HepG2 (cell line): ENCODE results near the gene ITLN1. TPM values are rescaled to one million over a fixed set of nuclear protein-coding genes. Genes with fewer than 3 reads are reported as not detected.

ENCODE experiments used
- ATAC-seq: fragments of 200-7000 bp; cut with Tn5 transposase; 3 replicates; pipeline ENCODE4 v1.9.1; 2020; ENCODE audit warnings: mild to moderate bottlenecking, moderate library complexity
- BruUV-seq: library from RNA; stranded (reverse); fragments of 400-500 nt; replicated peaks from 2 replicates; lab custom pipeline; 2021; lab: Mats Ljungman, UMichigan
- CTCF ChIA-PET: fragments of 300-600 bp; formaldehyde crosslinking; extraction: SDS; loops from one replicate; lab custom pipeline; 2021; ENCODE audit warnings: low total read pairs, inconsistent platforms, low intra/inter-chr PET ratio; lab: Yijun Ruan, JAX
- POLR2A ChIA-PET: fragments of 350-600 bp; sonication (Branson Sonifier 250); formaldehyde crosslinking; loops from one replicate; lab custom pipeline; 2020; ENCODE audit warnings: antibody characterized with exemption, inconsistent platforms; lab: Yijun Ruan, JAX
- DNase-seq: peaks from one replicate; pipeline ENCODE4 v3.0.0-alpha.2; 2015; ENCODE audit warnings: low spot score
- FAIRE-seq: peaks from 3 replicates; lab custom pipeline; 2011; peaks lifted over from hg19 to GRCh38; lab: Jason Lieb, UNC
- H2AFZ ChIP-seq: one replicate; pipeline ENCODE4 v1.6.1; 2011; ENCODE audit warnings: low read length, inconsistent platforms
- H3K27ac ChIP-seq: fragments of 300-600 bp; 3 replicates; pipeline ENCODE4 v1.8.0; 2011; ENCODE audit warnings: mixed run types, mild to moderate bottlenecking, mixed read lengths, low read length, inconsistent platforms; ENCODE audit not compliant: insufficient read depth; ENCODE audit errors: extremely low read length
- H3K27me3 ChIP-seq, 2 experiments: fragments of 200-600 bp in 1 of 2; 2 replicates in 1 of 2; 3 replicates in 1 of 2; pipeline versions ENCODE4 v1.6.0 to v1.8.0; 2011; ENCODE audit warnings: low read length in 2 of 2, mild to moderate bottlenecking in 2 of 2, moderate library complexity in 2 of 2, inconsistent platforms in 1 of 2; ENCODE audit not compliant: insufficient read depth in 2 of 2, control insufficient read depth in 1 of 2
- H3K36me3 ChIP-seq, 2 experiments: fragments of 200-600 bp in 1 of 2; replicated peaks in 1 of 2; 2 replicates in 1 of 2; 3 replicates in 1 of 2; pipeline versions ENCODE4 v1.5.1 to v1.8.0; 2011; ENCODE audit warnings: low read length in 2 of 2, inconsistent platforms in 1 of 2; ENCODE audit not compliant: insufficient read depth in 2 of 2, control insufficient read depth in 1 of 2
- H3K4me1 ChIP-seq: 2 replicates; pipeline ENCODE4 v1.5.1; 2012; ENCODE audit warnings: low read length, inconsistent platforms; ENCODE audit not compliant: insufficient read depth
- H3K4me2 ChIP-seq: 2 replicates; pipeline ENCODE4 v1.6.0; 2011; ENCODE audit warnings: low read depth, low read length, inconsistent platforms
- H3K4me3 ChIP-seq, 3 experiments: fragments of 200-600 bp in 1 of 3; sonication (generic), shearing (Covaris generic) in 1 of 3; replicated peaks in 1 of 3; 2 replicates each; pipeline ENCODE4 v1.5.1; 2011 to 2016; ENCODE audit warnings: low read length in 3 of 3, inconsistent platforms in 2 of 3, low read depth in 2 of 3, mild to moderate bottlenecking in 2 of 3, control low read depth in 1 of 3, mixed read lengths in 1 of 3; ENCODE audit not compliant: insufficient read depth in 1 of 3
- H3K79me2 ChIP-seq: one replicate; pipeline ENCODE4 v1.6.1; 2011; ENCODE audit warnings: low read length, inconsistent platforms; ENCODE audit not compliant: insufficient read depth
- H3K9ac ChIP-seq: 2 replicates; pipeline ENCODE4 v1.6.0; 2011; ENCODE audit warnings: mild to moderate bottlenecking, low read depth, low read length, inconsistent platforms; ENCODE audit not compliant: insufficient read depth
- H3K9me3 ChIP-seq: 2 replicates; pipeline ENCODE4 v1.5.1; 2012; ENCODE audit warnings: mild to moderate bottlenecking, low read length
- H4K20me1 ChIP-seq: 2 replicates; pipeline ENCODE4 v1.6.0; 2011; ENCODE audit warnings: inconsistent platforms, mild to moderate bottlenecking, low read length, moderate library complexity; ENCODE audit not compliant: insufficient read depth
- CHD2 ChIP-seq: IDR thresholded peaks from 2 replicates; pipeline ENCODE4 v1.6.1; 2011; ENCODE audit warnings: low read depth, low read length, improper control_type of control experiment
- GABPB1 ChIP-seq: IDR thresholded peaks from 2 replicates; pipeline ENCODE4 v1.6.1; 2016; ENCODE audit warnings: mild to moderate bottlenecking, missing genetic modification reagents, moderate library complexity, missing compliant biosample characterization
- KAT2B ChIP-seq: fragments of 150-350 bp; IDR thresholded peaks from 2 replicates; pipeline ENCODE4 v1.6.1; 2014; ENCODE audit warnings: low read depth, low read length, borderline replicate concordance
- KDM5B ChIP-seq: sonication (generic); formaldehyde crosslinking; IDR thresholded peaks from 2 replicates; pipeline ENCODE4 v1.4.0; 2020; ENCODE audit warnings: missing genetic modification reagents, mild to moderate bottlenecking, borderline replicate concordance
- KLF9 ChIP-seq: IDR thresholded peaks from 2 replicates; pipeline ENCODE4 v1.6.1; 2016; ENCODE audit warnings: low read depth
- MIER3 ChIP-seq: IDR thresholded peaks from 2 replicates; pipeline ENCODE4 v1.6.1; 2016; ENCODE audit warnings: missing compliant biosample characterization, borderline replicate concordance
- NFKB2 ChIP-seq: sonication (generic); formaldehyde crosslinking; IDR thresholded peaks from 2 replicates; pipeline ENCODE4 v1.4.0; 2020; ENCODE audit warnings: missing genetic modification reagents, borderline replicate concordance
- POLR2A ChIP-seq, 2 experiments: IDR thresholded peaks; 2 replicates each; pipeline ENCODE4 v1.6.1; 2011; ENCODE audit warnings: low read depth in 2 of 2, low read length in 2 of 2, mild to moderate bottlenecking in 1 of 2, moderate library complexity in 1 of 2; ENCODE audit not compliant: insufficient read depth in 1 of 2
- SIX1 ChIP-seq: sonication (generic); formaldehyde crosslinking; IDR thresholded peaks from 2 replicates; pipeline ENCODE4 v1.4.0; 2020; ENCODE audit warnings: missing genetic modification reagents, borderline replicate concordance
- STAG1 ChIP-seq: sonication (generic); formaldehyde crosslinking; IDR thresholded peaks from 2 replicates; pipeline ENCODE4 v1.4.0; 2020; ENCODE audit warnings: missing genetic modification reagents
- ZBTB20 ChIP-seq: sonication (generic); formaldehyde crosslinking; IDR thresholded peaks from 2 replicates; pipeline ENCODE4 v1.8.1; 2023; ENCODE audit warnings: missing genetic modification reagents, low read depth, mild to moderate bottlenecking, borderline replicate concordance
- ZNF235 ChIP-seq: sonication (generic); formaldehyde crosslinking; IDR thresholded peaks from 2 replicates; pipeline ENCODE4 v1.8.1; 2023; ENCODE audit warnings: mild to moderate bottlenecking, missing genetic modification reagents, borderline replicate concordance
- ZNF512 ChIP-seq: sonication (generic); formaldehyde crosslinking; IDR thresholded peaks from 2 replicates; pipeline ENCODE4 v1.4.0; 2020; ENCODE audit warnings: mild to moderate bottlenecking, missing genetic modification reagents
- ZNF607 ChIP-seq: sonication (generic); formaldehyde crosslinking; IDR thresholded peaks from 2 replicates; pipeline ENCODE4 v1.5.1; 2020; ENCODE audit warnings: missing genetic modification reagents, mild to moderate bottlenecking, borderline replicate concordance
- ZNF772 ChIP-seq: sonication (generic); formaldehyde crosslinking; IDR thresholded peaks from 2 replicates; pipeline ENCODE4 v1.5.0; 2020; ENCODE audit warnings: mild to moderate bottlenecking, missing genetic modification reagents
- WGBS: methylation state at CpG from one replicate; pipeline ENCODE4 v1.1.6; 2017; ENCODE audit warnings: low lambda C conversion rate; 5-methylcytosine and 5-hydroxymethylcytosine counted together
- in situ Hi-C: cut with HindIII; loops from 2 replicates; pipeline ENCODE4 v1.10.0; 2017; ENCODE audit warnings: low pct_unique_long_range_greater_than_20kb; ENCODE audit not compliant: extremely low pct_ligation_motif_present
- intact Hi-C: fragments of 100-400 bp; cut with micrococcal nuclease; formaldehyde crosslinking; loops from one replicate; pipeline ENCODE4 v1.10.0; 2022; ENCODE audit not compliant: unreplicated experiment
- polyA plus RNA-seq, 8 experiments: library from polyadenylated mRNA; depleted of rRNA in 3 of 8; stranded (reverse) in 7 of 8; unstranded in 1 of 8; fragments of >200 nt; fragmentation: Illumina TruSeq in 4 of 8; extraction: Trizol in 4 of 8; gene quantifications; 2 replicates each; pipeline versions ENCODE4 v1.2.1 to v1.2.3, GENCODE V29; 2011 to 2016; ENCODE audit warnings: low read depth in 4 of 8, missing spikeins in 1 of 8, mixed read lengths in 1 of 8; ENCODE audit not compliant: insufficient read depth in 1 of 8
- total RNA-seq, 5 experiments: library from RNA; depleted of rRNA; stranded (reverse); fragments of >200 nt; fragmentation: Illumina TruSeq; extraction: Trizol; gene quantifications; 2 replicates each; pipeline ENCODE4 v1.2.3, GENCODE V29; 2016; ENCODE audit warnings: low read depth in 1 of 5

ITLN1 gene
- total and polyA plus RNA-seq, 2 of the 13 experiments (the other 11 are each of a cell fraction or from before 2014, with no cell fraction given), result not detected

- TF ChIP-seq MIER3 (CRISPR knock-in tag), result no peak
- TF ChIP-seq CHD2, result no peak
- no peak for TF ChIP-seq ZNF607 (CRISPR knock-in tag)
Observed at GRCh38 chr1:160853014-160853413, 32.0 kb downstream of the ITLN1 start (continued).

GRCh38 chr1:160850993-160851392, 34.0 kb downstream of the ITLN1 start:
- Histone ChIP-seq H3K9ac (no peak overlapping the region), H3K4me1 (no peaks in the 10 kb centered on the region), H3K4me2 (no peak overlapping the region), H4K20me1 (no peaks in the 10 kb centered on the region), H2AFZ (no peak overlapping the region), H3K27me3 (no peaks in the 10 kb centered on the region), H3K4me3 (no peak overlapping the region), H3K27ac (no peak overlapping the region), H3K9me3 (no peaks in the 10 kb centered on the region), H3K79me2 (no peaks in the 10 kb centered on the region), H3K36me3 (no peaks in the 10 kb centered on the region)
- ATAC-seq (no peak), DNase-seq (no peak), FAIRE-seq (no peak)
- POLR2A ChIA-PET, result no interaction called here
- in situ Hi-C loops (no loop called here), intact Hi-C loops (no loop called here)
- WGBS, result 49% methylated on average over 8 of the region's 8 CpGs
- CTCF ChIA-PET, result no interaction called here
- no TSS peak for BruUV-seq
- no peak for TF ChIP-seq KLF9 (CRISPR knock-in tag)
- no peak for TF ChIP-seq KAT2B
- no peak for TF ChIP-seq NFKB2
- no peak for TF ChIP-seq SIX1 (CRISPR knock-in tag)
- TF ChIP-seq ZNF772, result no peak
- no peak for TF ChIP-seq ZNF235 (CRISPR knock-in tag)
- TF ChIP-seq ZNF512, result no peak
- TF ChIP-seq ZBTB20, result no peak
- TF ChIP-seq KDM5B (CRISPR knock-in tag), result no peak
- no peak for TF ChIP-seq STAG1 (CRISPR knock-in tag)
- no peak for TF ChIP-seq POLR2A (IDR thresholded peaks at IDR 0.05; ENCODE audit: insufficient read depth in 1 of 2, low read depth in 2 of 2, low read length in 2 of 2)
- no peak for TF ChIP-seq GABPB1 (CRISPR knock-in tag)
